IMR-90 (cell line): Measurements from ENCODE around the gene GPR183. TPM values are rescaled to one million over a fixed set of nuclear protein-coding genes. Genes with fewer than 3 reads are reported as not detected.

ENCODE experiments used
- ATAC-seq: fragments of 200-7000 bp; cut with Tn5 transposase; 2 replicates; pipeline ENCODE4 v1.9.1; 2020; ENCODE audit warnings: low read depth, mild to moderate bottlenecking, moderate library complexity
- BruUV-seq: library from RNA; stranded (reverse); fragments of 400-500 nt; replicated peaks from 2 replicates; lab custom pipeline; 2021; lab: Mats Ljungman, UMichigan
- CTCF ChIA-PET: fragments of 300-600 bp; formaldehyde crosslinking; extraction: SDS; loops from one replicate; lab custom pipeline; 2021; ENCODE audit warnings: antibody characterized with exemption; lab: Yijun Ruan, JAX
- POLR2A ChIA-PET: fragments of 300-600 bp; sonication (Branson Sonifier 250); formaldehyde crosslinking; loops from one replicate; lab custom pipeline; 2022; ENCODE audit warnings: antibody characterized with exemption; ENCODE audit not compliant: unreplicated experiment; lab: Charles Lee
- DNase-seq: peaks from one replicate; pipeline ENCODE4 v3.0.0; 2013
- H2AFZ ChIP-seq: replicated peaks from 2 replicates; pipeline ENCODE3; 2013; ENCODE audit warnings: low read length, mild to moderate bottlenecking; ENCODE audit not compliant: poor library complexity
- H2AK5ac ChIP-seq: 2 replicates; pipeline ENCODE4 v1.6.1; 2013; ENCODE audit warnings: low read depth, low read length, inconsistent platforms
- H2AK9ac ChIP-seq: replicated peaks from 2 replicates; pipeline ENCODE3; 2013; ENCODE audit warnings: mild to moderate bottlenecking, low read depth, low read length, moderate library complexity; ENCODE audit not compliant: poor library complexity
- H2BK120ac ChIP-seq: 2 replicates; pipeline ENCODE4 v1.6.1; 2013; ENCODE audit warnings: low read depth, low read length, inconsistent platforms
- H2BK15ac ChIP-seq: 3 replicates; pipeline ENCODE4 v1.6.1; 2013; ENCODE audit warnings: low read depth, low read length, inconsistent platforms
- H2BK20ac ChIP-seq: 2 replicates; pipeline ENCODE4 v1.6.1; 2013; ENCODE audit warnings: low read depth, mild to moderate bottlenecking, inconsistent platforms, low read length, moderate library complexity
- H2BK5ac ChIP-seq: 2 replicates; pipeline ENCODE4 v1.6.1; 2013; ENCODE audit warnings: mild to moderate bottlenecking, low read depth, low read length, inconsistent platforms; ENCODE audit not compliant: poor library complexity, severe bottlenecking
- H3K14ac ChIP-seq: replicated peaks from 2 replicates; pipeline ENCODE4 v1.6.1; 2013; ENCODE audit warnings: low read depth, low read length, inconsistent platforms
- H3K18ac ChIP-seq: 2 replicates; pipeline ENCODE4 v1.6.1; 2013; ENCODE audit warnings: low read depth, low read length, control low read depth
- H3K23ac ChIP-seq: 2 replicates; pipeline ENCODE4 v1.6.1; 2013; ENCODE audit warnings: low read depth, low read length, inconsistent platforms
- H3K27ac ChIP-seq: 2 replicates; pipeline ENCODE4 v1.5.1; 2013; ENCODE audit warnings: mild to moderate bottlenecking, control low read depth, low read length; ENCODE audit not compliant: insufficient read depth
- H3K27me3 ChIP-seq: 2 replicates; pipeline ENCODE4 v1.6.1; 2013; ENCODE audit warnings: low read length; ENCODE audit not compliant: control insufficient read depth, insufficient read depth
- H3K36me3 ChIP-seq: 2 replicates; pipeline ENCODE4 v1.6.1; 2013; ENCODE audit warnings: low read length, mixed read lengths; ENCODE audit not compliant: control insufficient read depth, insufficient read depth
- H3K4ac ChIP-seq: 2 replicates; pipeline ENCODE4 v1.6.1; 2013; ENCODE audit warnings: low read depth, low read length, inconsistent platforms
- H3K4me1 ChIP-seq: 2 replicates; pipeline ENCODE4 v1.6.1; 2013; ENCODE audit warnings: low read length, mixed read lengths; ENCODE audit not compliant: control insufficient read depth, insufficient read depth
- H3K4me2 ChIP-seq: 2 replicates; pipeline ENCODE4 v1.6.1; 2013; ENCODE audit warnings: low read depth, mild to moderate bottlenecking, control low read depth, low read length, moderate library complexity
- H3K4me3 ChIP-seq: 2 replicates; pipeline ENCODE4 v1.5.1; 2013; ENCODE audit warnings: low read depth, mild to moderate bottlenecking, control low read depth, low read length, moderate library complexity; ENCODE audit not compliant: insufficient read depth
- H3K56ac ChIP-seq: 2 replicates; pipeline ENCODE4 v1.6.1; 2013; ENCODE audit warnings: low read length, inconsistent platforms; ENCODE audit not compliant: insufficient read depth; ENCODE audit errors: extremely low read depth
- H3K79me1 ChIP-seq, 2 experiments: 2 replicates each; pipeline ENCODE4 v1.6.1; 2013; ENCODE audit warnings: low read length in 2 of 2, inconsistent platforms in 1 of 2, low read depth in 1 of 2
- H3K9ac ChIP-seq: 2 replicates; pipeline ENCODE4 v1.6.1; 2013; ENCODE audit warnings: low read depth, low read length, control low read depth
- H3K9me1 ChIP-seq: 2 replicates; pipeline ENCODE4 v1.6.1; 2013; ENCODE audit warnings: low read length, inconsistent platforms; ENCODE audit not compliant: insufficient read depth
- H3K9me3 ChIP-seq: 2 replicates; pipeline ENCODE4 v1.6.1; 2013; ENCODE audit warnings: low read length; ENCODE audit not compliant: control insufficient read depth, insufficient read depth
- H4K20me1 ChIP-seq: 2 replicates; pipeline ENCODE4 v1.6.1; 2013; ENCODE audit warnings: low read length, inconsistent platforms; ENCODE audit not compliant: insufficient read depth
- H4K5ac ChIP-seq: 2 replicates; pipeline ENCODE4 v1.6.1; 2013; ENCODE audit warnings: mild to moderate bottlenecking, low read depth, low read length, control low read depth
- H4K8ac ChIP-seq, 2 experiments: 2 replicates each; pipeline ENCODE4 v1.6.1; 2013; ENCODE audit warnings: low read depth in 2 of 2, low read length in 2 of 2, control low read depth in 1 of 2, inconsistent platforms in 1 of 2
- H4K91ac ChIP-seq: 2 replicates; pipeline ENCODE4 v1.6.1; 2013; ENCODE audit warnings: low read depth, low read length, inconsistent platforms; ENCODE audit not compliant: insufficient read depth
- CHD1 ChIP-seq: IDR thresholded peaks from 2 replicates; pipeline ENCODE4 v1.6.1; 2012; ENCODE audit warnings: low read depth, low read length, improper control_type of control experiment
- CTCF ChIP-seq: conservative IDR thresholded peaks from 2 replicates; pipeline ENCODE4 v1.5.1; 2012; ENCODE audit warnings: mild to moderate bottlenecking, low read depth, low read length, improper control_type of control experiment
- ELK1 ChIP-seq: fragments of 150-350 bp; IDR thresholded peaks from 2 replicates; pipeline ENCODE4 v1.6.1; 2016; ENCODE audit warnings: low read depth, mild to moderate bottlenecking, low read length, moderate library complexity, borderline replicate concordance
- FOS ChIP-seq: fragments of 150-350 bp; IDR thresholded peaks from 2 replicates; pipeline ENCODE4 v1.6.1; 2016; ENCODE audit warnings: low read depth, low read length
- MAFK ChIP-seq: IDR thresholded peaks from 2 replicates; pipeline ENCODE4 v1.6.1; 2012; ENCODE audit warnings: low read depth, low read length, improper control_type of control experiment
- MAZ ChIP-seq: IDR thresholded peaks from 2 replicates; pipeline ENCODE4 v1.6.1; 2012; ENCODE audit warnings: low read depth, mild to moderate bottlenecking, low read length, improper control_type of control experiment, moderate library complexity, borderline replicate concordance
- NFE2L2 ChIP-seq: fragments of 150-350 bp; IDR thresholded peaks from 2 replicates; pipeline ENCODE4 v1.6.1; 2016; ENCODE audit warnings: low read depth, mild to moderate bottlenecking, low read length
- RCOR1 ChIP-seq: IDR thresholded peaks from 2 replicates; pipeline ENCODE4 v1.6.1; 2012; ENCODE audit warnings: mild to moderate bottlenecking, low read length, improper control_type of control experiment; ENCODE audit not compliant: insufficient replicate concordance
- SMC3 ChIP-seq: fragments of 150-350 bp; IDR thresholded peaks from 2 replicates; pipeline ENCODE4 v1.6.1; 2016; ENCODE audit warnings: low read depth, mild to moderate bottlenecking, antibody characterized with exemption, low read length, moderate library complexity
- WGBS, 2 experiments: methylation state at CpG; one replicate each; pipeline versions ENCODE4 v1.1.5 to v1.1.7; 2013; ENCODE audit warnings: missing lambda C conversion rate in 2 of 2; ENCODE audit not compliant: insufficient read length in 1 of 2; ENCODE audit errors: extremely low coverage in 2 of 2; 5-methylcytosine and 5-hydroxymethylcytosine counted together
- dilution Hi-C: fragments of 300-500 bp; cut with HindIII; formaldehyde crosslinking; loops from one replicate; pipeline ENCODE4 v1.14.3; 2018; ENCODE audit warnings: low sequenced_read_pairs; ENCODE audit not compliant: unreplicated experiment
- in situ Hi-C: fragments of 300-500 bp; cut with MboI; formaldehyde crosslinking; loops from 3 replicates; pipeline ENCODE4 v1.14.3; 2019; ENCODE audit warnings: low sequenced_read_pairs, inconsistent platforms, mixed read lengths
- intact Hi-C: fragments of 100-400 bp; cut with micrococcal nuclease; formaldehyde crosslinking; loops from 2 replicates; pipeline ENCODE4 v1.10.0; 2022
- polyA plus RNA-seq, 3 experiments: library from polyadenylated mRNA; depleted of rRNA; stranded (reverse); fragments of >200 nt; gene quantifications; 2 replicates each; pipeline ENCODE4 v1.2.3, GENCODE V29; 2012; ENCODE audit warnings: low replicate concordance in 1 of 3
- total RNA-seq: library from RNA; depleted of rRNA; stranded (reverse); fragments of >200 nt; gene quantifications from 2 replicates; pipeline ENCODE4 v1.2.3, GENCODE V29; 2012
- TF ChIP-seq, protein P1 (sequence below): fragments of 150-350 bp; IDR thresholded peaks from 2 replicates; pipeline ENCODE4 v1.6.1; 2017; ENCODE audit warnings: mild to moderate bottlenecking, antibody characterized with exemption, low read length, low read depth

GPR183 gene
- total and polyA plus RNA-seq, 2 of the 4 experiments (the other 2 are of a cell fraction) = 0.18 to 0.31 TPM

DNA sequence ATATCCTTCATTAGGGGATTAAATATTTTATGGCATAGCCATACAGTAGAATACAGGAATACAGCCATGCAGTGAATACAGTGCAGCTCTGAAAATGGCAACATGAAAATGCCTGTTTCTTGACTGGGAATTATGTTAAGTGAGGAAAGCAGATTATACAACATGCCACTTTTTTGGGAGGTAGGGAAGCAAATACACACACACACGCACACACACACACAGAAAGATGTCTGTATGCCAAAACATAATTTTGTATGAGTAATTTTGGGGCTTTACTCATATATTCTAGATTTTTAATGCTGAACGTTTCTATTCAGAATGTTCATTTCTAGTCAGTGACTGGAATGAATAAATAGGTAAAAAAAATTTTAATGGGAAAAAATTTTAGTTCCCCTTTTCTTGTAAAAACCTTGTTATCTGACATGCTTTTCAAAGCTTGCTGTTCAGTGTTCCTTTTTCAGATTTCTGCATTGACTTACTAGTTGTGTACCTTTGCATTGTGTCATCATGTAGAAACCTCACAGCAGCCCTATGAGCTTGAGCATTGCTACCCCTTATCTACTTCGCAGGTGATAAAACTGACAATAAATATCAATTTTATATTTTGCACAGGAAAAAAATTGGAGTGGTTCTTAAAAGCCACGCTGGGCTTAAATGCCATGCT, 7.8 kb downstream of the GPR183 start:
- Histone ChIP-seq H3K27ac (no peak overlapping the region), H2AFZ (no peak overlapping the region), H3K9me1 (peaks cover 6% of the 10 kb centered on the region; the same call in 1 of the 2 replicates), H3K9ac (no peak overlapping the region), H3K4me2 (no peak overlapping the region), H3K56ac (no peak overlapping the region), H3K4me3 (no peak overlapping the region), H3K4ac (no peak overlapping the region), H4K8ac (no peak overlapping the region), H3K18ac (no peak overlapping the region), H3K4me1 (no peaks in the 10 kb centered on the region), H3K9me3 (no peaks in the 10 kb centered on the region), H4K5ac (no peak overlapping the region), H4K91ac (no peak overlapping the region), H4K20me1 (peaks cover 3% of the 10 kb centered on the region; the same call in 1 of the 2 replicates), H2AK5ac (no peak overlapping the region), H2AK9ac (no peak overlapping the region), H2BK20ac (no peak overlapping the region), H3K14ac (no peak overlapping the region), H3K27me3 (no peaks in the 10 kb centered on the region), H3K36me3 (peaks cover 2% of the 10 kb centered on the region; the same call in 1 of the 2 replicates), H3K23ac (no peak overlapping the region), H2BK120ac (no peak overlapping the region), H2BK5ac (no peak overlapping the region), H2BK15ac (no peak overlapping the region), H3K79me1 (peaks cover 3 to 5% of the 10 kb centered on the region in 2 experiments; a peak in 3 of 4 replicates)
- ATAC-seq = no peak; the same call in 1 of the 2 replicates
- intact Hi-C loops = no loop called here
- no peak for DNase-seq
- WGBS, 2 experiments = no CpG with 5 or more reads among the region's 4 CpGs
- POLR2A ChIA-PET = no interaction called here
- CTCF ChIA-PET = no interaction called here
- BruUV-seq = no TSS peak
- no peak for TF ChIP-seq MAFK
- TF ChIP-seq ELK1 = no peak
- TF ChIP-seq, protein P1, sequence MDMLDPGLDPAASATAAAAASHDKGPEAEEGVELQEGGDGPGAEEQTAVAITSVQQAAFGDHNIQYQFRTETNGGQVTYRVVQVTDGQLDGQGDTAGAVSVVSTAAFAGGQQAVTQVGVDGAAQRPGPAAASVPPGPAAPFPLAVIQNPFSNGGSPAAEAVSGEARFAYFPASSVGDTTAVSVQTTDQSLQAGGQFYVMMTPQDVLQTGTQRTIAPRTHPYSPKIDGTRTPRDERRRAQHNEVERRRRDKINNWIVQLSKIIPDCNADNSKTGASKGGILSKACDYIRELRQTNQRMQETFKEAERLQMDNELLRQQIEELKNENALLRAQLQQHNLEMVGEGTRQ = no peak
- no peak for TF ChIP-seq RCOR1
- TF ChIP-seq CTCF = no peak
- TF ChIP-seq NFE2L2 = no peak
- no peak for TF ChIP-seq FOS
- no peak for TF ChIP-seq MAZ
- TF ChIP-seq CHD1 = no peak
- TF ChIP-seq SMC3 = no peak
- in situ Hi-C loops = no loop called here
- dilution Hi-C loops = no loop called here
